ENCODE measurements around the gene EMP3.
"Not testable (repeated sequence)": the region's sequence is repeated elsewhere in the genome, so short reads cannot be mapped to it uniquely, and the experiment has no call there.

Gene EMP3

GRCh38 chr19:48365602-48366001 lies 40.2 kb downstream of the EMP3 start:
- no peak overlapping the region for H3K4me3 ChIP-seq (ENCODE audit: low read length)
- no peak for TF ChIP-seq ZNF274 (IDR thresholded peaks at IDR 0.05; ENCODE audit: low read depth, low read length)

GRCh38 chr19:48367855-48368254 lies 42.5 kb downstream of the EMP3 start:
- no peak overlapping the region for H3K4me3 ChIP-seq (ENCODE audit: low read length)
- no peak for TF ChIP-seq ZNF274 (IDR thresholded peaks at IDR 0.05; ENCODE audit: low read depth, low read length)

- H3K4me3 ChIP-seq (ENCODE audit: low read length): no peak overlapping the region
Observed at GRCh38 chr19:48368936-48369335, 43.6 kb downstream of the EMP3 start.

DNA sequence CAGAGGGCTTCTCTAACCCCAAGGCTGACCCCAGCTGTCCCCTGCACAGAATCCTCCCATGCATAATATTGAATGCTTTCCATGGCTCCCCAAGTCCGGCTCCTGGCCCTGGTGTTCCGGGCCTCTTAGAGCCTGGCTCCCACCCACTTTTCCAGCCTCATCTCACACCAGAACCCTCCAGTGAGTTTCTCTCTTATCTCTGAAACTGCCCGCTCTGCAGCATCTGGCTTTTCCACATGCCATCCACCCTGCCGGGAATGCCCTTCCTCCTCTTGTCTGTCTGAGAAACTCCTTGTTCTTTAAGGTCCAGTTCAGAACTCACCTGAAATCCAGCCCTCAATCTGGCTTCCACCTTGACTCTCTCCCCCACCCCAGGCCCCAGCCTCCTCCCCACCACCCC lies 45.6 kb downstream of the EMP3 start:
- no peak overlapping the region for H3K4me3 ChIP-seq (ENCODE audit: low read length)
- no peak for TF ChIP-seq ZNF274 (IDR thresholded peaks at IDR 0.05; ENCODE audit: low read depth, low read length)

More at GRCh38 chr19:48368936-48369335, 43.6 kb downstream of the EMP3 start:
- no peak for TF ChIP-seq ZNF274 (IDR thresholded peaks at IDR 0.05; ENCODE audit: low read depth, low read length)

GRCh38 chr19:48371367-48371766 lies 46.0 kb downstream of the EMP3 start:
- no peak for TF ChIP-seq ZNF274 (IDR thresholded peaks at IDR 0.05; ENCODE audit: low read depth, low read length)

GRCh38 chr19:48371771-48372170 lies 46.4 kb downstream of the EMP3 start:
- not testable (repeated sequence) for H3K4me3 ChIP-seq (ENCODE audit: low read length)

More at GRCh38 chr19:48371367-48371766, 46.0 kb downstream of the EMP3 start:
- no peak overlapping the region for H3K4me3 ChIP-seq (ENCODE audit: low read length)

- no peak overlapping the region for H3K4me3 ChIP-seq (ENCODE audit: low read length)
- TF ChIP-seq ZNF274 (IDR thresholded peaks at IDR 0.05; ENCODE audit: low read depth, low read length): no peak
Observed at GRCh38 chr19:48372904-48373303, 47.6 kb downstream of the EMP3 start.

- no peak for TF ChIP-seq ZNF274 (IDR thresholded peaks at IDR 0.05; ENCODE audit: low read depth, low read length)
- no peak overlapping the region for H3K4me3 ChIP-seq (ENCODE audit: low read length)
Observed at GRCh38 chr19:48373567-48373966, 48.2 kb downstream of the EMP3 start.

GRCh38 chr19:48378194-48378570 lies 52.8 kb downstream of the EMP3 start:
- H3K4me3 ChIP-seq (ENCODE audit: low read length): no peak overlapping the region
- no peak for TF ChIP-seq ZNF274 (IDR thresholded peaks at IDR 0.05; ENCODE audit: low read depth, low read length)

DNA sequence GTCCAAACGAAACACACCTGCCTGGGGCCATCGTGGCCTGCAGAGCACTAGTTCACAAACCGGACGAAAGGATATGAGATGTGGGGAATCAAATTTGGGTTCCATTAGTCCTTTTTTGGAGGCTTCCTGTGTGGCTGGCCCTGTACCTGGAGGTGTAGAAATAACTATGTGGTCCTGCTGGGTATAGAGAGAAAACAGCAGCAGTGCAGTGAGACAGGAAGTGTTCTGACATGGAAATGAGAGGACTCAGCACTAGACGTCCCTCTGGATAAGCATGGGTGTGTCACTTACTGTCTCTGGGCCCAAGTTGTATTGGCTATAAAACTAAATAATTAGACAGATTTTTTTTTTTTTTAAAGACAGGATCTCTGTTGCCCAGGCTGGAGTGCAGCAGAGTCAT lies 53.7 kb downstream of the EMP3 start:
- no peak for TF ChIP-seq ZNF274 (IDR thresholded peaks at IDR 0.05; ENCODE audit: low read depth, low read length)
- no peak overlapping the region for H3K4me3 ChIP-seq (ENCODE audit: low read length)

All from GM08714 (cell line).